Gastroesophageal sphincter (tissue), 4 donors: Measurements from ENCODE around the gene DCAF5. TPM values are rescaled to one million over a fixed set of nuclear protein-coding genes. Genes with fewer than 3 reads are reported as not detected.
"Not testable (repeated sequence)": the region's sequence is repeated elsewhere in the genome, so short reads cannot be mapped to it uniquely, and the experiment has no call there.

Experiments
- ATAC-seq: fragments of 150-250 bp; one replicate; pipeline ENCODE4 v1.9.1; 2016; ENCODE audit warnings: mild to moderate bottlenecking, moderate library complexity
- H3K27ac ChIP-seq, 4 donors: fragments of 200-600 bp; sonication (generic) in 3 of 4; 1 replicate in 3 of 4; 2 replicates in 1 of 4; pipeline ENCODE4 v1.5.1; 2016 to 2019
- H3K27me3 ChIP-seq: fragments of 200-600 bp; sonication (generic); one replicate; pipeline ENCODE4 v1.5.1; 2019
- H3K36me3 ChIP-seq, 2 donors: fragments of 200-600 bp; sonication (generic); one replicate each; pipeline ENCODE4 v1.5.1; 2019; ENCODE audit warnings: control low read depth in 1 of 2
- H3K4me1 ChIP-seq, 3 donors: fragments of 200-600 bp; sonication (generic); 1 replicate in 2 of 3; 2 replicates in 1 of 3; pipeline ENCODE4 v1.5.1; 2016 to 2019; ENCODE audit warnings: control low read depth in 2 of 3
- H3K4me3 ChIP-seq, 2 donors: fragments of 200-600 bp; sonication (generic); one replicate each; pipeline ENCODE4 v1.5.1; 2019; ENCODE audit warnings: mild to moderate bottlenecking in 1 of 2, moderate library complexity in 1 of 2
- H3K9me3 ChIP-seq, 3 donors: fragments of 200-600 bp; sonication (generic); one replicate each; pipeline ENCODE4 v1.5.1; 2017 to 2019; ENCODE audit warnings: control low read depth in 2 of 3
- CTCF ChIP-seq, 4 experiments: fragments of 200-600 bp in 2 of 4; fragments of 450-650 bp in 2 of 4; sonication (generic) in 1 of 4; IDR thresholded peaks; one replicate each; pipeline ENCODE4 v1.5.1; 2017 to 2019; ENCODE audit warnings: antibody characterized with exemption in 4 of 4, mild to moderate bottlenecking in 2 of 4, moderate library complexity in 2 of 4
- EP300 ChIP-seq: sonication (generic); formaldehyde crosslinking; IDR thresholded peaks from one replicate; pipeline ENCODE4 v1.6.1; 2017; ENCODE audit warnings: antibody characterized with exemption, mild to moderate bottlenecking
- POLR2A ChIP-seq, 2 donors: fragments of 450-650 bp; IDR thresholded peaks; one replicate each; pipeline ENCODE4 v1.6.1; 2017; ENCODE audit warnings: antibody characterized with exemption in 2 of 2, mild to moderate bottlenecking in 2 of 2, moderate library complexity in 1 of 2
- POLR2AphosphoS5 ChIP-seq: sonication (generic); formaldehyde crosslinking; IDR thresholded peaks from one replicate; pipeline ENCODE4 v1.6.1; 2017; ENCODE audit warnings: antibody characterized with exemption
- WGBS, 2 donors: methylation state at CpG; one replicate each; pipeline ENCODE4 v1.1.5; 2018; ENCODE audit warnings: low coverage in 1 of 2; 5-methylcytosine and 5-hydroxymethylcytosine counted together
- total RNA-seq, 4 donors: library from RNA; depleted of rRNA; stranded (reverse); fragments of >200 nt; gene quantifications; one replicate each; pipeline ENCODE4 v1.1.0, GENCODE V29; 2016

Gene DCAF5
- total RNA-seq, 4 donors from 2014 or later: 31.0 to 63.6 (median 36.9) TPM

DNA sequence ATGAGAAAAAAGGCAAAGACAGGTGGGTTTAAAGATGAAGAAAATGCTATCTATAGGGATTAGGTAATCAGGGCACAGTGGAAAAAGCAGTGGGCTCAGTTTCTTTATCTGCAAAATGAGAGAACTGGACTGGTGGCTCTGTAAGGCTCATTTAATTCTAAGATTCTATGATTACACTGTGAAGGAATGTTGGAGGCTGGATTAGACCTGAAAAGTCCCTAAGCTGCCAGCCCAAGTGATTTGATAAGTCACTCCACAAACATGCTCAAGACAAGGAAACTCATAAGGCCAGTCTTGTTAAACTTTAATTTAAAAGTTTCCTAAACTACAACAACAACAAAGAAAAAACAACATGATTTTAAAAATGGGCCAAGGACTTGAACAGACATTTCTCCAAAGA, 75.1 kb downstream of the DCAF5 start:
- H3K27ac ChIP-seq: peak overlapping the region; percentile 43 to 93 (median 86)
- H3K4me1 ChIP-seq: peaks cover 0 to 46% (median 9%) of the 10 kb centered on the region in 3 donors
- peak; percentile 40 for ATAC-seq
- H3K27me3 ChIP-seq: no peaks in the 10 kb centered on the region
- H3K9me3 ChIP-seq: no peaks in the 10 kb centered on the region
- H3K36me3 ChIP-seq: peaks cover 0 to 27% of the 10 kb centered on the region in 2 donors
- no peak overlapping the region for H3K4me3 ChIP-seq
- TF ChIP-seq EP300: no peak
- no peak for TF ChIP-seq POLR2A (IDR thresholded peaks at IDR 0.05)
- no peak for TF ChIP-seq CTCF (IDR thresholded peaks at IDR 0.05)
- no peak for TF ChIP-seq POLR2AphosphoS5

DNA sequence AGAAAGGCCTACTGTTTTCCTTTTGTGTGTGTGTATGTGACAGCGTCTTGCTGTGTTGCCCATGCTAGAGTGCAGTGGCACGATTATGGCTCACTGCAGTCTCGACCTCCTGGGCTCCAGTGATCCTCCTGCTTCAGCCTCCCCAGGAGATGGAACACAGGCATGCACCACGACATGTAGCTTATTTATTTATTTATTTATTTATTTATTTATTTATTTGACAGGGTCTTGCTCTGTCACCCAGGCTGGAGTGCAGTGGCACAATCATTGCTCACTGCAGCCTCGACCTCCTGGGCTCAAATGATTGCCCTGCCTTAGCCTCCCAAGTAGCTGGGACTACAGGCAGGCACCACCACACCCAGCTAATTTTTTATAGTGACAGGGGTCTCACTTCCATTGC, 75.7 kb downstream of the DCAF5 start:
- H3K4me3 ChIP-seq, H3K27me3 ChIP-seq, H3K9me3 ChIP-seq, ATAC-seq: not testable (repeated sequence)
- Histone ChIP-seq H3K27ac (peak overlapping the region; percentile 2 to 93 (median 86)), H3K36me3 (peaks cover 0 to 33% of the 10 kb centered on the region in 2 donors), H3K4me1 (peaks cover 0 to 49% (median 9%) of the 10 kb centered on the region in 3 donors)
- 81 to 93% methylated on average over 4 to 5 of the region's 5 CpGs for WGBS, 2 donors

GRCh38 chr14:69076341-69076740, 76.6 kb downstream of the DCAF5 start:
- H3K27me3 ChIP-seq: no peaks in the 10 kb centered on the region
- no peaks in the 10 kb centered on the region for H3K9me3 ChIP-seq
- 56 to 89% methylated on average over 3 of the region's 3 CpGs for WGBS, 2 donors
- peaks cover 0 to 49% (median 9%) of the 10 kb centered on the region in 3 donors for H3K4me1 ChIP-seq
- H3K36me3 ChIP-seq: peaks cover 0 to 37% of the 10 kb centered on the region in 2 donors
- TF ChIP-seq POLR2A (IDR thresholded peaks at IDR 0.05) (no peak), CTCF (IDR thresholded peaks at IDR 0.05) (no peak), EP300 (no peak), POLR2AphosphoS5 (no peak)
- H3K4me3 ChIP-seq: no peak overlapping the region
- ATAC-seq: no peak
- peak overlapping the region in 3 of 4 donors; percentile 80 to 93 (median 91) for H3K27ac ChIP-seq

GRCh38 chr14:69073915-69074314, 79.0 kb downstream of the DCAF5 start:
- H3K4me1 ChIP-seq: peaks cover 0 to 40% (median 9%) of the 10 kb centered on the region in 3 donors
- no peak for TF ChIP-seq CTCF (IDR thresholded peaks at IDR 0.05)
- no peak for TF ChIP-seq POLR2AphosphoS5
- TF ChIP-seq EP300: no peak
- TF ChIP-seq POLR2A (IDR thresholded peaks at IDR 0.05): no peak
- 25 to 57% methylated on average over 1 of the region's 1 CpG for WGBS, 2 donors

GRCh38 chr14:69073429-69073828, 79.5 kb downstream of the DCAF5 start:
- no peak overlapping the region for H3K4me3 ChIP-seq
- ATAC-seq: no peak
- H3K27ac ChIP-seq: peak overlapping the region in 2 of 4 donors; percentile 26 to 58
- no peak for TF ChIP-seq POLR2A (IDR thresholded peaks at IDR 0.05)
- no peak for TF ChIP-seq CTCF (IDR thresholded peaks at IDR 0.05)
- TF ChIP-seq EP300: no peak
- TF ChIP-seq POLR2AphosphoS5: no peak
- WGBS, 2 donors: 74 to 75% methylated on average over 5 of the region's 5 CpGs
- H3K4me1 ChIP-seq: peaks cover 0 to 37% (median 8%) of the 10 kb centered on the region in 3 donors
- no peaks in the 10 kb centered on the region for H3K27me3 ChIP-seq
- H3K9me3 ChIP-seq: no peaks in the 10 kb centered on the region
- peaks cover 0 to 50% of the 10 kb centered on the region in 2 donors for H3K36me3 ChIP-seq

More at GRCh38 chr14:69073915-69074314, 79.0 kb downstream of the DCAF5 start:
- H3K9me3 ChIP-seq: no peaks in the 10 kb centered on the region
- H3K27me3 ChIP-seq: no peaks in the 10 kb centered on the region
- ATAC-seq: no peak
- peaks cover 0 to 47% of the 10 kb centered on the region in 2 donors for H3K36me3 ChIP-seq
- H3K4me3 ChIP-seq: no peak overlapping the region
- peak overlapping the region in 2 of 4 donors; percentile 26 to 58 for H3K27ac ChIP-seq
